NOMO-1 (cell line): ENCODE measurements around the gene TRMT5.

ENCODE experiments used
- DNase-seq, 2 experiments: peaks; one replicate each; lab custom pipeline; 2025; ENCODE audit not compliant: unreplicated experiment in 2 of 2; lab: John Stamatoyannopoulos, UW

The TRMT5 gene

GRCh38 chr14:60965402-60965801 lies 15.5 kb downstream of the TRMT5 start:
- DNase-seq: no peak

GRCh38 chr14:60964904-60965303 lies 16.0 kb downstream of the TRMT5 start:
- no peak for DNase-seq

GRCh38 chr14:60963761-60964160 lies 17.1 kb downstream of the TRMT5 start:
- DNase-seq: no peak

GRCh38 chr14:60958146-60958545 lies 22.7 kb downstream of the TRMT5 start:
- no peak for DNase-seq

- DNase-seq: no peak
Measured at GRCh38 chr14:60956632-60957031, 24.2 kb downstream of the TRMT5 start.

GRCh38 chr14:60956202-60956601 lies 24.7 kb downstream of the TRMT5 start:
- DNase-seq: no peak

GRCh38 chr14:60951776-60952435 lies 29.0 kb downstream of the TRMT5 start:
- no peak for DNase-seq

GRCh38 chr14:60946773-60947172 lies 34.1 kb downstream of the TRMT5 start:
- no peak for DNase-seq

GRCh38 chr14:60945984-60946383 lies 34.9 kb downstream of the TRMT5 start:
- peak; percentile 13 to 41 for DNase-seq

- no peak for DNase-seq
Measured at GRCh38 chr14:60944204-60944603, 36.7 kb downstream of the TRMT5 start.

- DNase-seq: no peak
Measured at GRCh38 chr14:60943637-60944032, 37.2 kb downstream of the TRMT5 start.

GRCh38 chr14:60935319-60935718 lies 45.6 kb downstream of the TRMT5 start:
- DNase-seq: no peak

- no peak for DNase-seq
Measured at GRCh38 chr14:60933920-60934655, 46.8 kb downstream of the TRMT5 start.

- no peak for DNase-seq
Measured at GRCh38 chr14:60931218-60931617, 49.7 kb downstream of the TRMT5 start.

GRCh38 chr14:60926002-60926401 lies 54.9 kb downstream of the TRMT5 start:
- no peak for DNase-seq

GRCh38 chr14:60925286-60925685 lies 55.6 kb downstream of the TRMT5 start:
- no peak for DNase-seq

GRCh38 chr14:60922050-60922449 lies 58.8 kb downstream of the TRMT5 start:
- DNase-seq: no peak
